HepG2 (cell line): Measurements from ENCODE around the gene SLC34A3. TPM values are rescaled to one million over a fixed set of nuclear protein-coding genes. Genes with fewer than 3 reads are reported as not detected.

ENCODE experiments used
- ATRX ChIP-seq: sonication (generic); formaldehyde crosslinking; IDR thresholded peaks from 2 replicates; pipeline ENCODE4 v1.4.0; 2020; ENCODE audit warnings: missing genetic modification reagents, borderline replicate concordance
- BORCS8-MEF2B ChIP-seq: sonication (generic); formaldehyde crosslinking; IDR thresholded peaks from 2 replicates; pipeline ENCODE4 v1.8.0; 2022; ENCODE audit warnings: mild to moderate bottlenecking, missing genetic modification reagents
- CREM ChIP-seq, 2 experiments: sonication (generic) in 1 of 2; formaldehyde crosslinking in 1 of 2; IDR thresholded peaks; 2 replicates each; pipeline versions ENCODE4 v1.4.0 to v1.6.1; 2016 to 2020; ENCODE audit warnings: antibody characterized with exemption in 1 of 2, mild to moderate bottlenecking in 1 of 2, missing genetic modification reagents in 1 of 2
- JDP2 ChIP-seq: sonication (generic); formaldehyde crosslinking; IDR thresholded peaks from 2 replicates; pipeline ENCODE4 v1.8.1; 2022; ENCODE audit warnings: missing genetic modification reagents, borderline replicate concordance
- JUNB ChIP-seq: sonication (generic); formaldehyde crosslinking; IDR thresholded peaks from 2 replicates; pipeline ENCODE4 v1.8.0; 2022; ENCODE audit warnings: missing genetic modification reagents, mild to moderate bottlenecking, borderline replicate concordance
- KMT2B ChIP-seq: IDR thresholded peaks from 2 replicates; pipeline ENCODE4 v1.6.1; 2016; ENCODE audit warnings: missing genetic modification reagents, missing compliant biosample characterization
- MBD4 ChIP-seq: IDR thresholded peaks from 2 replicates; pipeline ENCODE4 v1.6.1; 2012; ENCODE audit warnings: low read length, inconsistent platforms, borderline replicate concordance
- MXD1 ChIP-seq: sonication (generic); formaldehyde crosslinking; IDR thresholded peaks from 2 replicates; pipeline ENCODE4 v1.4.0; 2020; ENCODE audit warnings: mild to moderate bottlenecking, missing genetic modification reagents
- RARG ChIP-seq: sonication (generic); formaldehyde crosslinking; IDR thresholded peaks from 2 replicates; pipeline ENCODE4 v1.4.0; 2020; ENCODE audit warnings: low read depth, mild to moderate bottlenecking, missing genetic modification reagents
- SP140L ChIP-seq: sonication (generic); formaldehyde crosslinking; IDR thresholded peaks from 2 replicates; pipeline ENCODE4 v1.4.0; 2020; ENCODE audit warnings: missing genetic modification reagents, borderline replicate concordance
- SP5 ChIP-seq: IDR thresholded peaks from 2 replicates; pipeline ENCODE4 v1.6.1; 2016; ENCODE audit warnings: low read depth, borderline replicate concordance
- SRF ChIP-seq: IDR thresholded peaks from 2 replicates; pipeline ENCODE4 v1.6.1; 2011; ENCODE audit warnings: mild to moderate bottlenecking, low read depth, low read length, moderate library complexity
- SRSF4 ChIP-seq: fragments of 200-400 bp; formaldehyde crosslinking; IDR thresholded peaks from one replicate; pipeline ENCODE4 v1.6.1; 2018; ENCODE audit warnings: mild to moderate bottlenecking, low read depth, low read length, moderate library complexity; ENCODE audit not compliant: poor library complexity, severe bottlenecking
- SYNCRIP ChIP-seq: fragments of 200-400 bp; formaldehyde crosslinking; IDR thresholded peaks from 2 replicates; pipeline ENCODE4 v1.6.1; 2018; ENCODE audit warnings: mild to moderate bottlenecking, low read depth, low read length; ENCODE audit not compliant: insufficient read depth
- TEAD2 ChIP-seq: sonication (generic); formaldehyde crosslinking; IDR thresholded peaks from 2 replicates; pipeline ENCODE4 v1.9.0; 2021; ENCODE audit warnings: missing genetic modification reagents
- TEAD3 ChIP-seq: optimal IDR thresholded peaks from 2 replicates; pipeline ENCODE3; 2016; ENCODE audit warnings: borderline replicate concordance
- TMF1 ChIP-seq: sonication (generic); formaldehyde crosslinking; IDR thresholded peaks from 2 replicates; pipeline ENCODE4 v1.8.1; 2022; ENCODE audit warnings: low read depth, missing genetic modification reagents
- ZHX1 ChIP-seq: sonication (generic); formaldehyde crosslinking; IDR thresholded peaks from 2 replicates; pipeline ENCODE4 v1.8.1; 2022; ENCODE audit warnings: low read depth, mild to moderate bottlenecking, missing genetic modification reagents
- ZNF121 ChIP-seq: sonication (generic); formaldehyde crosslinking; IDR thresholded peaks from 2 replicates; pipeline ENCODE4 v1.5.0; 2020; ENCODE audit warnings: mild to moderate bottlenecking, missing genetic modification reagents
- ZNF207 ChIP-seq: fragments of 450-650 bp; IDR thresholded peaks from 2 replicates; pipeline ENCODE4 v1.6.1; 2016; ENCODE audit warnings: antibody characterized with exemption, borderline replicate concordance
- ZNF484 ChIP-seq: sonication (generic); formaldehyde crosslinking; IDR thresholded peaks from 2 replicates; pipeline ENCODE4 v1.5.1; 2020; ENCODE audit warnings: mild to moderate bottlenecking, low read depth, missing genetic modification reagents, borderline replicate concordance
- ZNF510 ChIP-seq: sonication (generic); formaldehyde crosslinking; IDR thresholded peaks from 2 replicates; pipeline ENCODE4 v1.4.0; 2020; ENCODE audit warnings: low read depth, mild to moderate bottlenecking, missing genetic modification reagents
- ZNF577 ChIP-seq: sonication (generic); formaldehyde crosslinking; IDR thresholded peaks from 2 replicates; pipeline ENCODE4 v1.4.0; 2020; ENCODE audit warnings: mild to moderate bottlenecking, low read depth, missing genetic modification reagents, borderline replicate concordance
- ZNF589 ChIP-seq: sonication (generic); formaldehyde crosslinking; conservative IDR thresholded peaks from 2 replicates; pipeline ENCODE4 v1.8.0; 2022; ENCODE audit warnings: mild to moderate bottlenecking, moderate library complexity, missing genetic modification reagents
- ZNF761 ChIP-seq: sonication (generic); formaldehyde crosslinking; conservative IDR thresholded peaks from 2 replicates; pipeline ENCODE4 v1.4.0; 2020; ENCODE audit warnings: mild to moderate bottlenecking, missing genetic modification reagents
- polyA plus RNA-seq, 8 experiments: library from polyadenylated mRNA; depleted of rRNA in 3 of 8; stranded (reverse) in 7 of 8; unstranded in 1 of 8; fragments of >200 nt; fragmentation: Illumina TruSeq in 4 of 8; extraction: Trizol in 4 of 8; gene quantifications; 2 replicates each; pipeline versions ENCODE4 v1.2.1 to v1.2.3, GENCODE V29; 2011 to 2016; ENCODE audit warnings: low read depth in 4 of 8, missing spikeins in 1 of 8, mixed read lengths in 1 of 8; ENCODE audit not compliant: insufficient read depth in 1 of 8
- total RNA-seq, 5 experiments: library from RNA; depleted of rRNA; stranded (reverse); fragments of >200 nt; fragmentation: Illumina TruSeq; extraction: Trizol; gene quantifications; 2 replicates each; pipeline ENCODE4 v1.2.3, GENCODE V29; 2016; ENCODE audit warnings: low read depth in 1 of 5
- TF ChIP-seq, protein P1 (sequence below): sonication (generic); formaldehyde crosslinking; IDR thresholded peaks from 2 replicates; pipeline ENCODE4 v1.8.0; 2022; ENCODE audit warnings: mild to moderate bottlenecking, missing genetic modification reagents; ENCODE audit not compliant: insufficient replicate concordance

SLC34A3 gene
- total and polyA plus RNA-seq, 2 of the 13 experiments (the other 11 are each of a cell fraction or from before 2014, with no cell fraction given) = 0.07 to 1.0 TPM

DNA sequence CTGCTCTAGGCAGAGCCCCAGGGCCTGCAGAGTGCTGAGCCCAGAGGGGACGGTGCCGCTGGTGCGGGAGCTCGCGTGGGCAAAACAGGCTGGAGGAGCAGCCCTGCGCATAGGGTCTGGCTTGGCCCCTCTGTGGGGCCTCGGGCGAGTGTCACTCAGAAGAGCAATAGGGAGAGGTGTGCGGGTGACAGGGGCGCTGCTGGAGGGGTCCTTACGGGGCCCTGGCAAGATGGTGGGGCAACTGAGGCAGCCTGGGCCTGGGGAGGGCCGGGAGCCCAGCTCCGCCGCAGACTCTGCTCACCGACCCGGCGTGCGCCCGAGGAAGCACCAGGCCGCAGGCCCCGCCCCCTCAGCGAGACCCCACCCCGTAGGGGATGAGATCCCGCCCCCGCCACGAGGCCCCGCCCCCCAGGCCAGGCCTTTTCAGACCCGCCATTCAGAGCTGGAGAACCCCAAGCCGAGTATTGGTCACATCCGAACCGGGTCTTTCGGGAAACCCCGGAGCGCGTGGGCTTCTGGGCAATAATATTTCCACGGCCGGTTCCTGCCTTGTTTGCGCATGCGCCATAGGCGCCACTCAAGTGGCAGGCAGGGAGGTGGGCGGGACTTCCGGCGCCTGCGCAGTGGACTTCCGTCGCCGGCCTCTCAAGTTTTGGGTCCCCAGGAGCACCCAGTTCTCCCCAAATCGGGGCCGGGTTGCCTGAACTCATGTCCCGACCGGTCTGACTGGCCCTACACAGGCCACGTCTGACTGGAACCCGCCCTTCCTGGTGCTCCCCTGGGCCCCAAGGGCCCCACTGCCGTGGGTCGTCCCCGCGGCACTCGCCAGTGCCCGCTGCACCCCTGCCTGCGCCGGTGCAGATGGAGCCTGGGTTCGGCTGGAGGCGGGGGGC, 7.4 kb upstream of the SLC34A3 start (continued):
- TF ChIP-seq, protein P1, sequence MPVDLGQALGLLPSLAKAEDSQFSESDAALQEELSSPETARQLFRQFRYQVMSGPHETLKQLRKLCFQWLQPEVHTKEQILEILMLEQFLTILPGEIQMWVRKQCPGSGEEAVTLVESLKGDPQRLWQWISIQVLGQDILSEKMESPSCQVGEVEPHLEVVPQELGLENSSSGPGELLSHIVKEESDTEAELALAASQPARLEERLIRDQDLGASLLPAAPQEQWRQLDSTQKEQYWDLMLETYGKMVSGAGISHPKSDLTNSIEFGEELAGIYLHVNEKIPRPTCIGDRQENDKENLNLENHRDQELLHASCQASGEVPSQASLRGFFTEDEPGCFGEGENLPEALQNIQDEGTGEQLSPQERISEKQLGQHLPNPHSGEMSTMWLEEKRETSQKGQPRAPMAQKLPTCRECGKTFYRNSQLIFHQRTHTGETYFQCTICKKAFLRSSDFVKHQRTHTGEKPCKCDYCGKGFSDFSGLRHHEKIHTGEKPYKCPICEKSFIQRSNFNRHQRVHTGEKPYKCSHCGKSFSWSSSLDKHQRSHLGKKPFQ (CRISPR knock-in tag) = no peak
- no peak for TF ChIP-seq SRSF4
- TF ChIP-seq ZNF589 (CRISPR knock-in tag) = peak; percentile 70; the same call in 1 of the 2 replicates
- TF ChIP-seq SP5 (CRISPR knock-in tag) = no peak
- no peak for TF ChIP-seq SRF
- peak; percentile 24; the same call in 1 of the 2 replicates for TF ChIP-seq CREM (IDR thresholded peaks at IDR 0.05)
- TF ChIP-seq CREM (CRISPR knock-in tag; IDR thresholded peaks at IDR 0.05) = no peak
- TF ChIP-seq ZNF121 = no peak
- no peak for TF ChIP-seq TMF1
- TF ChIP-seq BORCS8-MEF2B (CRISPR knock-in tag) = no peak
- TF ChIP-seq RARG = no peak
- TF ChIP-seq ATRX = no peak
- no peak for TF ChIP-seq ZNF761 (CRISPR knock-in tag)
- no peak for TF ChIP-seq JDP2 (CRISPR knock-in tag)
- no peak for TF ChIP-seq ZNF207
- TF ChIP-seq SP140L (CRISPR knock-in tag) = no peak
- TF ChIP-seq ZNF510 (CRISPR knock-in tag) = 0 out of 2 replicates have a peak, but pooled peaks have one; percentile 27
- TF ChIP-seq SYNCRIP = no peak
- no peak for TF ChIP-seq ZHX1 (CRISPR knock-in tag)
- 0 out of 2 replicates have a peak, but pooled peaks have one; percentile 17 for TF ChIP-seq KMT2B (CRISPR knock-in tag)
- TF ChIP-seq JUNB = no peak
- TF ChIP-seq TEAD3 = no peak
- no peak for TF ChIP-seq ZNF484 (CRISPR knock-in tag)
- TF ChIP-seq TEAD2 (CRISPR knock-in tag) = no peak
- TF ChIP-seq ZNF577 (CRISPR knock-in tag) = no peak
- TF ChIP-seq MBD4 = no peak
- peak; percentile 42 for TF ChIP-seq MXD1 (CRISPR knock-in tag)
